ENCODE measurements around the gene LHFPL6.

- TF ChIP-seq, protein P1, sequence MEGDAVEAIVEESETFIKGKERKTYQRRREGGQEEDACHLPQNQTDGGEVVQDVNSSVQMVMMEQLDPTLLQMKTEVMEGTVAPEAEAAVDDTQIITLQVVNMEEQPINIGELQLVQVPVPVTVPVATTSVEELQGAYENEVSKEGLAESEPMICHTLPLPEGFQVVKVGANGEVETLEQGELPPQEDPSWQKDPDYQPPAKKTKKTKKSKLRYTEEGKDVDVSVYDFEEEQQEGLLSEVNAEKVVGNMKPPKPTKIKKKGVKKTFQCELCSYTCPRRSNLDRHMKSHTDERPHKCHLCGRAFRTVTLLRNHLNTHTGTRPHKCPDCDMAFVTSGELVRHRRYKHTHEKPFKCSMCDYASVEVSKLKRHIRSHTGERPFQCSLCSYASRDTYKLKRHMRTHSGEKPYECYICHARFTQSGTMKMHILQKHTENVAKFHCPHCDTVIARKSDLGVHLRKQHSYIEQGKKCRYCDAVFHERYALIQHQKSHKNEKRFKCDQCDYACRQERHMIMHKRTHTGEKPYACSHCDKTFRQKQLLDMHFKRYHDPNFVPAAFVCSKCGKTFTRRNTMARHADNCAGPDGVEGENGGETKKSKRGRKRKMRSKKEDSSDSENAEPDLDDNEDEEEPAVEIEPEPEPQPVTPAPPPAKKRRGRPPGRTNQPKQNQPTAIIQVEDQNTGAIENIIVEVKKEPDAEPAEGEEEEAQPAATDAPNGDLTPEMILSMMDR (IDR thresholded peaks at IDR 0.05) = no peak
- no peak for TF ChIP-seq EZH2phosphoT487 (IDR thresholded peaks at IDR 0.05)
These were observed 139.4 kb downstream of the LHFPL6 start for GRCh38 chr13:39463611-39464010.
